ENCODE results near the gene MTCL1.

Gene MTCL1

GRCh38 chr18:8793445-8794155 lies 88.2 kb downstream of the MTCL1 start:
- TF ChIP-seq CTCF (IDR thresholded peaks at IDR 0.05; ENCODE audit: low read depth, low read length), result no peak
- DNase-seq (ENCODE audit: extremely low read depth, low read depth), result no peak

- no peak for TF ChIP-seq CTCF (IDR thresholded peaks at IDR 0.05; ENCODE audit: low read depth, low read length)
- no peak for DNase-seq (ENCODE audit: extremely low read depth, low read depth)
These were observed 89.0 kb downstream of the MTCL1 start for GRCh38 chr18:8794156-8794933.

- TF ChIP-seq CTCF (IDR thresholded peaks at IDR 0.05; ENCODE audit: low read depth, low read length), result no peak
- no peak for DNase-seq (ENCODE audit: extremely low read depth, low read depth)
These were observed 89.6 kb downstream of the MTCL1 start for GRCh38 chr18:8794934-8795280.

GRCh38 chr18:8795586-8796325 lies 90.4 kb downstream of the MTCL1 start:
- no peak for TF ChIP-seq CTCF (IDR thresholded peaks at IDR 0.05; ENCODE audit: low read depth, low read length)
- DNase-seq (ENCODE audit: extremely low read depth, low read depth), result no peak

- no peak for DNase-seq (ENCODE audit: extremely low read depth, low read depth)
- TF ChIP-seq CTCF (IDR thresholded peaks at IDR 0.05; ENCODE audit: low read depth, low read length), result no peak
These were observed 91.8 kb downstream of the MTCL1 start for GRCh38 chr18:8797206-8797605.

GRCh38 chr18:8799001-8799400 lies 93.6 kb downstream of the MTCL1 start:
- no peak for TF ChIP-seq CTCF (IDR thresholded peaks at IDR 0.05; ENCODE audit: low read depth, low read length)
- DNase-seq (ENCODE audit: extremely low read depth, low read depth), result no peak

Measured in AG09319 (cell line).